Measurements from ENCODE around the gene RGS10.

RGS10 gene

DNA sequence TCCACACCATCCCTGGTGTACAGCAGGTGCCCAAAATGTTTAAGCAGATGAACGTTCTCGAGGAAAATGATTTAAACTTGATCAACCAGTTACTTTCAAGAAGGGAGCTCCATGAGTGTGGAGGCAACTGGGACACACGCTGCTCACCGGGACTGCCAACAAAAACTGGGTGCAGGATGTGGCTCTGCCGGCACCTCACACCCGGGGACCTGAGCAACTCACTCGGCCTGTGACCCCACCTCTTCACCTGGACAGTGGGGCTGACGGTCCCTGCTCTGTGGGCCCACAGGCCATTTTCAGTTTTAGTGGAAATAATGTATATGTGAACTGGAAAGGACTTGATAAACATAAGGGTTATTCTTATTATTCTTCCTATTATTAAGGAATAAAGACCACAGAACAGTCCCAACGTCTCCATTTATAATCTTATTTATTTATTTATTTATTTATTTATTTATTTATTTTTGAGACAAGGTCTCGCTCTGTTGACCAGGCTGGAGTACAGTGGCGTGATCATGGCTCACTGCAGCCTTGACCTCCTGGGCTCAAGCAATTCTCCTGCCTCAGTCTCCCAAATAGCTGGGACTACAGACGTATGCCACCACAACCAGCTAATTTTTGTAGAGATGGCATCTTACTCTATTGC lies 60.6 kb downstream of the RGS10 start:
- TF ChIP-seq, protein P1, sequence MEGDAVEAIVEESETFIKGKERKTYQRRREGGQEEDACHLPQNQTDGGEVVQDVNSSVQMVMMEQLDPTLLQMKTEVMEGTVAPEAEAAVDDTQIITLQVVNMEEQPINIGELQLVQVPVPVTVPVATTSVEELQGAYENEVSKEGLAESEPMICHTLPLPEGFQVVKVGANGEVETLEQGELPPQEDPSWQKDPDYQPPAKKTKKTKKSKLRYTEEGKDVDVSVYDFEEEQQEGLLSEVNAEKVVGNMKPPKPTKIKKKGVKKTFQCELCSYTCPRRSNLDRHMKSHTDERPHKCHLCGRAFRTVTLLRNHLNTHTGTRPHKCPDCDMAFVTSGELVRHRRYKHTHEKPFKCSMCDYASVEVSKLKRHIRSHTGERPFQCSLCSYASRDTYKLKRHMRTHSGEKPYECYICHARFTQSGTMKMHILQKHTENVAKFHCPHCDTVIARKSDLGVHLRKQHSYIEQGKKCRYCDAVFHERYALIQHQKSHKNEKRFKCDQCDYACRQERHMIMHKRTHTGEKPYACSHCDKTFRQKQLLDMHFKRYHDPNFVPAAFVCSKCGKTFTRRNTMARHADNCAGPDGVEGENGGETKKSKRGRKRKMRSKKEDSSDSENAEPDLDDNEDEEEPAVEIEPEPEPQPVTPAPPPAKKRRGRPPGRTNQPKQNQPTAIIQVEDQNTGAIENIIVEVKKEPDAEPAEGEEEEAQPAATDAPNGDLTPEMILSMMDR (IDR thresholded peaks at IDR 0.05; ENCODE audit: low read depth, low read length, missing control alignments) = no peak
- in situ Hi-C loops (cut with HindIII; ENCODE audit: low sequenced_read_pairs) = no loop called here
- H3K4me3 ChIP-seq (ENCODE audit: low read depth, low read length) = no peak overlapping the region
- DNase-seq (ENCODE audit: low read depth) = no peak

GRCh38 chr10:119480667-119481066 lies 61.9 kb downstream of the RGS10 start:
- in situ Hi-C loops (cut with HindIII; ENCODE audit: low sequenced_read_pairs) = no loop called here
- TF ChIP-seq, protein P1 (IDR thresholded peaks at IDR 0.05; ENCODE audit: low read depth, low read length, missing control alignments) = no peak
- DNase-seq (ENCODE audit: low read depth) = no peak
- H3K4me3 ChIP-seq (ENCODE audit: low read depth, low read length) = no peak overlapping the region

GRCh38 chr10:119479532-119479931 lies 63.0 kb downstream of the RGS10 start:
- H3K4me3 ChIP-seq (ENCODE audit: low read depth, low read length) = no peak overlapping the region
- in situ Hi-C loops (cut with HindIII; ENCODE audit: low sequenced_read_pairs) = loop anchor here (5.0 kb wide), 1 partner anchor 67 kb away; no protein-coding TSS in a partner anchor
- no peak for DNase-seq (ENCODE audit: low read depth)
- TF ChIP-seq, protein P1 (IDR thresholded peaks at IDR 0.05; ENCODE audit: low read depth, low read length, missing control alignments) = no peak

GRCh38 chr10:119478811-119479341 lies 63.6 kb downstream of the RGS10 start:
- no peak for DNase-seq (ENCODE audit: low read depth)

GRCh38 chr10:119478111-119478802 lies 64.3 kb downstream of the RGS10 start:
- no peak for DNase-seq (ENCODE audit: low read depth)
- in situ Hi-C loops (cut with HindIII; ENCODE audit: low sequenced_read_pairs) = loop anchor here (5.0 kb wide), 1 partner anchor 66 kb away; no protein-coding TSS in a partner anchor
- TF ChIP-seq, protein P1 (IDR thresholded peaks at IDR 0.05; ENCODE audit: low read depth, low read length, missing control alignments) = no peak
- no peak overlapping the region for H3K4me3 ChIP-seq (ENCODE audit: low read depth, low read length)

More at GRCh38 chr10:119478811-119479341, 63.6 kb downstream of the RGS10 start:
- TF ChIP-seq, protein P1 (IDR thresholded peaks at IDR 0.05; ENCODE audit: low read depth, low read length, missing control alignments) = no peak
- H3K4me3 ChIP-seq (ENCODE audit: low read depth, low read length) = no peak overlapping the region
- in situ Hi-C loops (cut with HindIII; ENCODE audit: low sequenced_read_pairs) = loop anchor here (5.0 kb wide), 1 partner anchor 67 kb away; no protein-coding TSS in a partner anchor

DNA sequence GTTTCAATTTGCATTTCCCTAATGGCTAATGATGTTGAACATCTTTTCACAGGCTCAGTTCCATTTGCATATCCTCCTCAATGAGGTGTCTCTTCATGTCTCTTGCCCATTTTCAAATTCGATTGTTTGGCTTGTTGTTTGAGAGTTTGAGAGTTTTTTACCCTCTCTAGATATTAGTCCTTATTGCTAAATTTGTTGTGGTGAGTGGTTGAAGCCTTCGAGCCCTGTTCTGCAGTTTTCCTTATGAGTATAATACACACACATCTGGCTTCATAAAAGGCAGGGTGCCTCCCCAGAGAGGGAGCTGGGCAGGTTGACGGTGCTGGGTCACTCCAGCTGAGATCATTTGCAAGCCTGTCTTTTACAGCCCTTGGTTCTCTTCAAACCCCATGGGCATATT lies 65.1 kb downstream of the RGS10 start:
- no peak overlapping the region for H3K4me3 ChIP-seq (ENCODE audit: low read depth, low read length)
- TF ChIP-seq, protein P1 (IDR thresholded peaks at IDR 0.05; ENCODE audit: low read depth, low read length, missing control alignments) = no peak
- DNase-seq (ENCODE audit: low read depth) = no peak
- in situ Hi-C loops (cut with HindIII; ENCODE audit: low sequenced_read_pairs) = loop anchor here (5.0 kb wide), 1 partner anchor 65 kb away; no protein-coding TSS in a partner anchor

Data from astrocyte of the cerebellum (primary cell).